ENCODE measurements around the gene GRAMD1A. TPM values are rescaled to one million over a fixed set of nuclear protein-coding genes. Genes with fewer than 3 reads are reported as not detected.

Gene GRAMD1A
- total RNA-seq, 1 experiment from 2014 or later, result 32.8 TPM

- ChIA-PET CTCF (no interaction called here), POLR2A (ENCODE audit: unreplicated experiment) (no interaction called here)
- Histone ChIP-seq H3K4me2 (ENCODE audit: low read length) (no peak overlapping the region), H3K79me2 (ENCODE audit: low read length) (no peaks in the 10 kb centered on the region), H3K4me3 (ENCODE audit: low read length) (no peak overlapping the region), H3K27ac (ENCODE audit: low read length) (no peak overlapping the region), H2AFZ (ENCODE audit: low read length) (no peak overlapping the region), H3K4me1 (ENCODE audit: insufficient read depth, low read length) (no peaks in the 10 kb centered on the region), H3F3A (ENCODE audit: low read length, unreplicated experiment) (no peaks in the 10 kb centered on the region), H3K9me3 (ENCODE audit: low read length) (no peaks in the 10 kb centered on the region), H3K9me2 (replicated peaks; ENCODE audit: low read length) (no peaks in the 10 kb centered on the region), H4K20me1 (ENCODE audit: low read length) (no peaks in the 10 kb centered on the region), H3K9ac (ENCODE audit: low read length) (no peak overlapping the region), H3K27me3 (ENCODE audit: low read length) (no peaks in the 10 kb centered on the region), H3K36me3 (ENCODE audit: low read depth, low read length) (no peaks in the 10 kb centered on the region; the same call in 1 of the 2 replicates)
- BruUV-seq (replicated peaks), result no TSS peak
- DNase-seq (no peak), ATAC-seq (no peak; the same call in 1 of the 2 replicates)
- intact Hi-C loops (cut with micrococcal nuclease), result no loop called here
- TF ChIP-seq EZH2 (IDR thresholded peaks at IDR 0.05; ENCODE audit: low read length, unreplicated experiment) (no peak), EZH2phosphoT487 (IDR thresholded peaks at IDR 0.05; ENCODE audit: borderline replicate concordance, low read length) (no peak), CTCF (conservative IDR thresholded peaks at IDR 0.05; ENCODE audit: low read depth, low read length) (no peak)
Measured at GRCh38 chr19:35015270-35015953, 15.3 kb downstream of the GRAMD1A start.

- TF ChIP-seq CTCF (conservative IDR thresholded peaks at IDR 0.05; ENCODE audit: low read depth, low read length) (no peak), EZH2phosphoT487 (IDR thresholded peaks at IDR 0.05; ENCODE audit: borderline replicate concordance, low read length) (no peak), EZH2 (IDR thresholded peaks at IDR 0.05; ENCODE audit: low read length, unreplicated experiment) (no peak)
- BruUV-seq (replicated peaks), result no TSS peak
- no peaks in the 10 kb centered on the region for H3K9me2 ChIP-seq (replicated peaks; ENCODE audit: low read length)
- DNase-seq (no peak), ATAC-seq (no peak)
- H3K9me3 ChIP-seq (ENCODE audit: low read length), result no peaks in the 10 kb centered on the region
- no peak overlapping the region for H3K9ac ChIP-seq (ENCODE audit: low read length)
- no peaks in the 10 kb centered on the region for H4K20me1 ChIP-seq (ENCODE audit: low read length)
- no peak overlapping the region for H3K4me3 ChIP-seq (ENCODE audit: low read length)
- H3F3A ChIP-seq (ENCODE audit: low read length, unreplicated experiment), result no peaks in the 10 kb centered on the region
- no peaks in the 10 kb centered on the region; the same call in 1 of the 2 replicates for H3K36me3 ChIP-seq (ENCODE audit: low read depth, low read length)
- H3K4me1 ChIP-seq (ENCODE audit: insufficient read depth, low read length), result no peaks in the 10 kb centered on the region
- no peaks in the 10 kb centered on the region for H3K79me2 ChIP-seq (ENCODE audit: low read length)
- POLR2A ChIA-PET (ENCODE audit: unreplicated experiment), result no interaction called here
- CTCF ChIA-PET, result no interaction called here
- H3K27me3 ChIP-seq (ENCODE audit: low read length), result no peaks in the 10 kb centered on the region
- H2AFZ ChIP-seq (ENCODE audit: low read length), result no peak overlapping the region
- intact Hi-C loops (cut with micrococcal nuclease), result no loop called here
- no peak overlapping the region for H3K4me2 ChIP-seq (ENCODE audit: low read length)
- no peak overlapping the region for H3K27ac ChIP-seq (ENCODE audit: low read length)
Measured at GRCh38 chr19:35015954-35016351, 15.8 kb downstream of the GRAMD1A start.

GRCh38 chr19:35017507-35017906 lies 17.4 kb downstream of the GRAMD1A start:
- no peaks in the 10 kb centered on the region for H3K9me3 ChIP-seq (ENCODE audit: low read length)
- POLR2A ChIA-PET (ENCODE audit: unreplicated experiment), result no interaction called here
- DNase-seq, result no peak
- no peak for ATAC-seq
- TF ChIP-seq EZH2 (IDR thresholded peaks at IDR 0.05; ENCODE audit: low read length, unreplicated experiment) (no peak), EZH2phosphoT487 (IDR thresholded peaks at IDR 0.05; ENCODE audit: borderline replicate concordance, low read length) (no peak), CTCF (conservative IDR thresholded peaks at IDR 0.05; ENCODE audit: low read depth, low read length) (no peak)
- intact Hi-C loops (cut with micrococcal nuclease), result no loop called here
- no peaks in the 10 kb centered on the region for H3K27me3 ChIP-seq (ENCODE audit: low read length)
- H4K20me1 ChIP-seq (ENCODE audit: low read length), result no peaks in the 10 kb centered on the region
- H3K4me3 ChIP-seq (ENCODE audit: low read length), result no peak overlapping the region
- CTCF ChIA-PET, result no interaction called here
- H3F3A ChIP-seq (ENCODE audit: low read length, unreplicated experiment), result no peaks in the 10 kb centered on the region
- no peak overlapping the region for H3K9ac ChIP-seq (ENCODE audit: low read length)
- no peaks in the 10 kb centered on the region for H3K9me2 ChIP-seq (replicated peaks; ENCODE audit: low read length)
- no peak overlapping the region for H3K4me2 ChIP-seq (ENCODE audit: low read length)
- no peaks in the 10 kb centered on the region for H3K4me1 ChIP-seq (ENCODE audit: insufficient read depth, low read length)
- H2AFZ ChIP-seq (ENCODE audit: low read length), result no peak overlapping the region
- BruUV-seq (replicated peaks), result no TSS peak
- no peaks in the 10 kb centered on the region for H3K79me2 ChIP-seq (ENCODE audit: low read length)
- H3K27ac ChIP-seq (ENCODE audit: low read length), result no peak overlapping the region
- no peaks in the 10 kb centered on the region; the same call in 1 of the 2 replicates for H3K36me3 ChIP-seq (ENCODE audit: low read depth, low read length)
